Measurements from ENCODE around the gene CD8B2.
"Not testable (repeated sequence)": the region's sequence is repeated elsewhere in the genome, so short reads cannot be mapped to it uniquely, and the experiment has no call there.

Gene CD8B2

GRCh38 chr2:106547164-106547903, 60.2 kb downstream of the CD8B2 start:
- DNase-seq (ENCODE audit: low read depth in 4 of 4, low spot score in 1 of 4): no peak

GRCh38 chr2:106551417-106552130, 64.4 kb downstream of the CD8B2 start:
- no peak for DNase-seq (ENCODE audit: low read depth in 4 of 4, low spot score in 1 of 4)

GRCh38 chr2:106552921-106553320, 65.8 kb downstream of the CD8B2 start:
- DNase-seq (ENCODE audit: low read depth in 4 of 4, low spot score in 1 of 4): no peak

GRCh38 chr2:106553321-106553720, 66.2 kb downstream of the CD8B2 start:
- DNase-seq (ENCODE audit: low read depth in 4 of 4, low spot score in 1 of 4): no peak

GRCh38 chr2:106554411-106554810, 67.2 kb downstream of the CD8B2 start:
- no peak for DNase-seq (ENCODE audit: low read depth in 4 of 4, low spot score in 1 of 4)

- DNase-seq (ENCODE audit: low read depth in 4 of 4, low spot score in 1 of 4): no peak
These were observed 67.9 kb downstream of the CD8B2 start for GRCh38 chr2:106555053-106555452.

- DNase-seq (ENCODE audit: low read depth in 4 of 4, low spot score in 1 of 4): not testable (repeated sequence)
These were observed 72.6 kb downstream of the CD8B2 start for GRCh38 chr2:106559786-106560185.

- DNase-seq (ENCODE audit: low read depth in 4 of 4, low spot score in 1 of 4): no peak
These were observed 73.6 kb downstream of the CD8B2 start for GRCh38 chr2:106560773-106561172.

- no peak for DNase-seq (ENCODE audit: low read depth in 4 of 4, low spot score in 1 of 4)
These were observed 74.2 kb downstream of the CD8B2 start for GRCh38 chr2:106561356-106561755.

- DNase-seq (ENCODE audit: low read depth in 4 of 4, low spot score in 1 of 4): no peak
These were observed 74.6 kb downstream of the CD8B2 start for GRCh38 chr2:106561803-106562202.

- no peak for DNase-seq (ENCODE audit: low read depth in 4 of 4, low spot score in 1 of 4)
These were observed 75.4 kb downstream of the CD8B2 start for GRCh38 chr2:106562268-106563186.

GRCh38 chr2:106563195-106563594, 76.0 kb downstream of the CD8B2 start:
- DNase-seq (ENCODE audit: low read depth in 4 of 4, low spot score in 1 of 4): no peak

GRCh38 chr2:106565599-106565998, 78.4 kb downstream of the CD8B2 start:
- no peak for DNase-seq (ENCODE audit: low read depth in 4 of 4, low spot score in 1 of 4)

GRCh38 chr2:106566050-106566449, 78.9 kb downstream of the CD8B2 start:
- peak in 2 of 4 experiments; percentile 32 to 33 for DNase-seq (ENCODE audit: low read depth in 4 of 4, low spot score in 1 of 4)

- not testable (repeated sequence) for DNase-seq (ENCODE audit: low read depth in 4 of 4, low spot score in 1 of 4)
These were observed 79.3 kb downstream of the CD8B2 start for GRCh38 chr2:106566484-106566883.

GRCh38 chr2:106570316-106570715, 83.2 kb downstream of the CD8B2 start:
- no peak for DNase-seq (ENCODE audit: low read depth in 4 of 4, low spot score in 1 of 4)

All from stimulated activated CD4-positive, alpha-beta T cell treated with anti-CD3 and anti-CD28 coated beads, Interleukin-1b, Interleukin-23, amount 100 ng/mL, for 24 hours (primary cell).